Smooth muscle cell (in vitro differentiated cells): ENCODE results near the gene TPM2. TPM values are rescaled to one million over a fixed set of nuclear protein-coding genes. Genes with fewer than 3 reads are reported as not detected.

Source experiments
- DNase-seq: peaks from one replicate; lab custom pipeline; 2025; ENCODE audit not compliant: unreplicated experiment; lab: John Stamatoyannopoulos, UW
- H2AFZ ChIP-seq: fragments of 200-600 bp; sonication (generic); 2 replicates; pipeline ENCODE4 v1.6.0; 2016; ENCODE audit warnings: antibody characterized with exemption, low read depth, mild to moderate bottlenecking
- H3F3A ChIP-seq: fragments of 200-600 bp; sonication (generic); 2 replicates; pipeline ENCODE4 v1.6.0; 2017; ENCODE audit warnings: antibody characterized with exemption, low read depth
- H3K27ac ChIP-seq: fragments of 200-600 bp; sonication (generic); 2 replicates; pipeline ENCODE4 v1.5.1; 2016; ENCODE audit warnings: low read depth, mild to moderate bottlenecking
- H3K27me3 ChIP-seq: fragments of 200-600 bp; sonication (generic); 2 replicates; pipeline ENCODE4 v1.6.1; 2016; ENCODE audit warnings: low read depth, mild to moderate bottlenecking
- H3K36me3 ChIP-seq: fragments of 200-600 bp; sonication (generic); 2 replicates; pipeline ENCODE4 v1.5.1; 2016; ENCODE audit warnings: low read depth
- H3K4me1 ChIP-seq: fragments of 200-600 bp; sonication (generic); 2 replicates; pipeline ENCODE4 v1.5.1; 2016; ENCODE audit warnings: low read depth
- H3K4me2 ChIP-seq: fragments of 200-600 bp; sonication (generic); 2 replicates; pipeline ENCODE4 v1.6.0; 2016; ENCODE audit warnings: mild to moderate bottlenecking
- H3K4me3 ChIP-seq: fragments of 200-600 bp; sonication (generic); 2 replicates; pipeline ENCODE4 v1.5.1; 2016; ENCODE audit warnings: mild to moderate bottlenecking
- H3K79me2 ChIP-seq: fragments of 200-600 bp; sonication (generic); 2 replicates; pipeline ENCODE4 v1.6.0; 2016; ENCODE audit warnings: low read depth, mild to moderate bottlenecking
- H3K9ac ChIP-seq: fragments of 200-600 bp; sonication (generic); 2 replicates; pipeline ENCODE4 v1.6.0; 2016; ENCODE audit warnings: low read depth
- H3K9me3 ChIP-seq: fragments of 200-600 bp; sonication (generic); replicated peaks from 2 replicates; pipeline ENCODE4 v1.5.1; 2016; ENCODE audit warnings: low read depth
- H4K20me1 ChIP-seq: fragments of 200-600 bp; sonication (generic); 2 replicates; pipeline ENCODE4 v1.6.0; 2016; ENCODE audit warnings: low read depth
- CTCF ChIP-seq: fragments of 200-600 bp; sonication (generic); IDR thresholded peaks from 2 replicates; pipeline ENCODE4 v1.5.1; 2017; ENCODE audit warnings: borderline replicate concordance, mild to moderate bottlenecking, antibody characterized with exemption; ENCODE audit not compliant: insufficient read depth, poor library complexity, severe bottlenecking
- WGBS: methylation state at CpG from one replicate; pipeline ENCODE4 v1.1.7; 2016; ENCODE audit warnings: low lambda C conversion rate; 5-methylcytosine and 5-hydroxymethylcytosine counted together
- polyA plus RNA-seq: library from polyadenylated mRNA; unstranded; fragments of >200 nt; fragmentation: Nextera tagmentation; extraction: Ambion mirVana; gene quantifications from 2 replicates; pipeline ENCODE4 v1.2.1, GENCODE V29; 2016
- total RNA-seq: library from RNA; depleted of rRNA; stranded (reverse); fragments of >200 nt; gene quantifications from 2 replicates; pipeline ENCODE4 v1.2.3, GENCODE V29; 2014

The TPM2 gene
- total and polyA plus RNA-seq, 2 experiments from 2014 or later, result 925 to 2,131 TPM

GRCh38 chr9:35687306-35687705, 2.4 kb downstream of the TPM2 start:
- no peak overlapping the region for H2AFZ ChIP-seq
- H3F3A ChIP-seq, result peaks cover 73% of the 10 kb centered on the region
- peak overlapping the region; percentile 95 for H3K4me2 ChIP-seq
- peak overlapping the region; percentile 70 for H3K4me3 ChIP-seq
- no peaks in the 10 kb centered on the region for H3K9me3 ChIP-seq
- no peak for TF ChIP-seq CTCF
- H3K36me3 ChIP-seq, result no peaks in the 10 kb centered on the region
- peaks cover 35% of the 10 kb centered on the region for H3K79me2 ChIP-seq
- H3K27me3 ChIP-seq, result no peaks in the 10 kb centered on the region
- DNase-seq, result no peak
- H3K4me1 ChIP-seq, result peaks cover 18% of the 10 kb centered on the region
- peak overlapping the region; percentile 35 for H3K27ac ChIP-seq
- WGBS, result 75% methylated on average over 2 of the region's 2 CpGs
- no peak overlapping the region for H3K9ac ChIP-seq
- peaks cover 74% of the 10 kb centered on the region for H4K20me1 ChIP-seq

- 58% methylated on average over 11 of the region's 11 CpGs for WGBS
- peak overlapping the region; percentile 35 for H3K27ac ChIP-seq
Measured at GRCh38 chr9:35686222-35687203, 3.2 kb downstream of the TPM2 start.

GRCh38 chr9:35685506-35685905, 4.2 kb downstream of the TPM2 start:
- peaks cover 35% of the 10 kb centered on the region for H3K79me2 ChIP-seq
- H3K9ac ChIP-seq, result no peak overlapping the region
- H3K4me3 ChIP-seq, result no peak overlapping the region

More at GRCh38 chr9:35686222-35687203, 3.2 kb downstream of the TPM2 start:
- no peaks in the 10 kb centered on the region for H3K36me3 ChIP-seq
- H3K4me3 ChIP-seq, result no peak overlapping the region
- H3K27me3 ChIP-seq, result no peaks in the 10 kb centered on the region
- DNase-seq, result no peak
- TF ChIP-seq CTCF, result no peak
- no peak overlapping the region for H2AFZ ChIP-seq
- H4K20me1 ChIP-seq, result peaks cover 82% of the 10 kb centered on the region
- H3K9me3 ChIP-seq, result no peaks in the 10 kb centered on the region
- no peak overlapping the region for H3K9ac ChIP-seq
- H3K4me2 ChIP-seq, result peak overlapping the region; percentile 95
- H3K4me1 ChIP-seq, result peaks cover 15% of the 10 kb centered on the region
- peaks cover 75% of the 10 kb centered on the region for H3F3A ChIP-seq
- peaks cover 35% of the 10 kb centered on the region for H3K79me2 ChIP-seq

More at GRCh38 chr9:35685506-35685905, 4.2 kb downstream of the TPM2 start:
- H3K9me3 ChIP-seq, result no peaks in the 10 kb centered on the region
- peaks cover 75% of the 10 kb centered on the region for H3F3A ChIP-seq
- no peak for TF ChIP-seq CTCF
- H4K20me1 ChIP-seq, result peaks cover 86% of the 10 kb centered on the region
- H3K27ac ChIP-seq, result no peak overlapping the region
- DNase-seq, result no peak
- H3K27me3 ChIP-seq, result no peaks in the 10 kb centered on the region
- WGBS, result 99% methylated on average over 13 of the region's 13 CpGs
- peaks cover 12% of the 10 kb centered on the region for H3K4me1 ChIP-seq
- H3K36me3 ChIP-seq, result no peaks in the 10 kb centered on the region
- H2AFZ ChIP-seq, result no peak overlapping the region
- H3K4me2 ChIP-seq, result no peak overlapping the region
